Activated CD4-positive, alpha-beta T cell treated with anti-CD3 and anti-CD28 coated beads, Interleukin-2, amount 10 ng/mL, durations not matched to agents 7 days and 5 days (primary cell): ENCODE data around the gene BICD1. TPM values are rescaled to one million over a fixed set of nuclear protein-coding genes. Genes with fewer than 3 reads are reported as not detected.
"Not testable (repeated sequence)": the region's sequence is repeated elsewhere in the genome, so short reads cannot be mapped to it uniquely, and the experiment has no call there.

Source experiments
- CTCF ChIA-PET: fragments of 350-600 bp; sonication (Branson Sonifier 250); formaldehyde crosslinking; loops from one replicate; lab custom pipeline; 2021; ENCODE audit warnings: antibody characterized with exemption; lab: Charles Lee
- POLR2A ChIA-PET: fragments of 350-600 bp; sonication (Branson Sonifier 250); formaldehyde crosslinking; loops from one replicate; lab custom pipeline; 2021; ENCODE audit warnings: antibody characterized with exemption; lab: Charles Lee
- DNase-seq: peaks from one replicate; pipeline ENCODE4 v3.0.0-alpha.2; 2020
- H3K27ac Mint-ChIP-seq: one replicate; pipeline ENCODE4 v1.8.0; 2021; ENCODE audit warnings: mild to moderate bottlenecking, moderate library complexity, mixed read lengths
- H3K27me3 Mint-ChIP-seq: one replicate; pipeline ENCODE4 v1.8.0; 2021; ENCODE audit warnings: mixed read lengths
- H3K36me3 Mint-ChIP-seq: one replicate; pipeline ENCODE4 v1.8.0; 2021; ENCODE audit warnings: low read depth, mixed read lengths
- H3K4me1 Mint-ChIP-seq: one replicate; pipeline ENCODE4 v1.8.0; 2021; ENCODE audit warnings: mixed read lengths
- H3K4me3 Mint-ChIP-seq: one replicate; pipeline ENCODE4 v1.8.0; 2021; ENCODE audit warnings: mild to moderate bottlenecking, moderate library complexity, mixed read lengths
- H3K9me3 Mint-ChIP-seq: one replicate; pipeline ENCODE4 v1.8.0; 2021; ENCODE audit warnings: mixed read lengths
- total RNA-seq, 2 experiments: library from RNA; stranded (reverse); gene quantifications; one replicate each; pipeline ENCODE4 v1.2.3, GENCODE V29; 2021

Gene BICD1
- total RNA-seq, 2 experiments from 2014 or later: 20.2 to 22.4 TPM

GRCh38 chr12:32084017-32084688 is 22.5 kb upstream of the BICD1 start:
- H3K27ac Mint-ChIP-seq: no peak overlapping the region
- H3K36me3 Mint-ChIP-seq: no peaks in the 10 kb centered on the region
- ChIA-PET CTCF (no interaction called here), POLR2A (no interaction called here)
- no peaks in the 10 kb centered on the region for H3K27me3 Mint-ChIP-seq
- peaks cover 2% of the 10 kb centered on the region for H3K9me3 Mint-ChIP-seq
- H3K4me1 Mint-ChIP-seq: no peaks in the 10 kb centered on the region
- no peak for DNase-seq
- H3K4me3 Mint-ChIP-seq: no peak overlapping the region

DNA sequence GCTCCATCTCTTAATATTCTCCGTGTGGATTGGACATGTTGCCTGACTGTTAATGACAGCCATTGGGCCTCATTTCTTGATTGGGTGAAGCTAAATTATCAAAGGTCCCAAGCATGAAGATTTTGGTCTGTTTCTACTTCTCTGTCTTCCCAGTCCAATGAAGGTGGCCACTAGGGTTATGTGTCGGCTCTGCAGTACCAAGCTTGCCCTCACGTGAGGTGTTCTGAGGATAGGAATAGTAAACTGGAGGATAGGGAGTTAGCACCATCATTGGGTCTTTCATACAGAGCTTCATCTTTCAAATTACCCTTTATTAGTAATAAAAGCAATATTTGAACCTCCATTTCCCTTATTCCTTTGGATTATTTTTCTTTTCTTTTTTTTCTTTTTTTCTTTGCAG is 21.9 kb upstream of the BICD1 start:
- no peak for DNase-seq
- no peaks in the 10 kb centered on the region for H3K4me1 Mint-ChIP-seq
- ChIA-PET POLR2A (no interaction called here), CTCF (interaction anchor here (0.6 kb wide), 1 partner anchor 30 kb away, joined by 3 read pairs; no protein-coding TSS in a partner anchor)
- H3K27ac Mint-ChIP-seq: no peak overlapping the region
- H3K27me3 Mint-ChIP-seq: no peaks in the 10 kb centered on the region
- peaks cover 2% of the 10 kb centered on the region for H3K9me3 Mint-ChIP-seq
- no peaks in the 10 kb centered on the region for H3K36me3 Mint-ChIP-seq
- no peak overlapping the region for H3K4me3 Mint-ChIP-seq

- Mint-ChIP-seq H3K4me1 (no peaks in the 10 kb centered on the region), H3K4me3 (no peak overlapping the region), H3K9me3 (peaks cover 2% of the 10 kb centered on the region), H3K36me3 (no peaks in the 10 kb centered on the region), H3K27me3 (no peaks in the 10 kb centered on the region), H3K27ac (no peak overlapping the region)
- no peak for DNase-seq
- POLR2A ChIA-PET: no interaction called here
- CTCF ChIA-PET: interaction anchor here (0.9 kb wide), 2 partner anchors 18 to 32 kb away, joined by 3 read pairs; no protein-coding TSS in a partner anchor
Observed at GRCh38 chr12:32087306-32087705, 19.3 kb upstream of the BICD1 start.

DNA sequence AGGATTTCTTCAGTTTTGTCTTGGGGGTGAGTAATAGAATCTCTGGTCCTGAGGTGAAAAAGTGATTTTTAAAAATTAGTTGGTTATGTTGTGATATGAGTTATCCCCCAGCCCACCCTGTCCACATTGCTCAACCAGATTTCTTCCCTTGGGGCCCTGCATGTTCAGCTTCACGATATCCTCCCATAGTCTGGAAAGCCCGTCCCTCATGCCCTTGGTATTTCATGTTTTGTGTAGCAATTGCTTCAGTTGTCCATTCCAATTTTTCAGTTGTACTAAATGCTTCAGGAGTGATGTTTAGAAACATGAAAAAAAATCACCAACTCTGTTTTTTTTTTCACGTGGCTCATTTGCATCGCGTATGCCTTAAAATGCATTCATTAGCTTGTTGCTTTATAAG is 17.5 kb upstream of the BICD1 start:
- CTCF ChIA-PET: no interaction called here
- H3K4me3 Mint-ChIP-seq: no peak overlapping the region

DNA sequence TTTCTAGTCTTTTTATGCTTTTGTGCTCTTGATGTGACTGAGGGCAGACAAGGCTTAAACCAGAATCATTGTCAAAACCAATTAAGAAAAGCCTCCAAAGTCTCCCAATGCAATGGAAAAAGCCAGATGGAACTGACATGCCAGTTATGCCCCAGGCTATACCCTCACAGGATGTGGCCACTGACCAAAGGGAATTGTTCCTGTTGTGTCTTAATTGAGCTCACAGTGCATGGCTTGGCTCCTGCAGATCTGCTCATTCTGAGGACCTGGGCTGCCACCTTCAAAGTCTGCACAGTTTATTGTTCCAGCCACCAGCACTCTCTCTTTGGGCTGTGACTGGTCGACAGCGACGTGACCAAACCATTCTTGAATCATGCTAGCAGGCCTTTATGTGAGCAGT is 17.1 kb upstream of the BICD1 start:
- no peaks in the 10 kb centered on the region for H3K27me3 Mint-ChIP-seq
- no peak overlapping the region for H3K27ac Mint-ChIP-seq
- no peak for DNase-seq
- ChIA-PET CTCF (no interaction called here), POLR2A (no interaction called here)
- H3K4me3 Mint-ChIP-seq: no peak overlapping the region
- H3K9me3 Mint-ChIP-seq: peaks cover 2% of the 10 kb centered on the region
- H3K36me3 Mint-ChIP-seq: no peaks in the 10 kb centered on the region
- H3K4me1 Mint-ChIP-seq: no peaks in the 10 kb centered on the region

More for the DNA sequence above, 17.5 kb upstream of the BICD1 start:
- POLR2A ChIA-PET: no interaction called here
- Mint-ChIP-seq H3K4me1 (no peaks in the 10 kb centered on the region), H3K9me3 (peaks cover 2% of the 10 kb centered on the region), H3K27ac (no peak overlapping the region), H3K36me3 (no peaks in the 10 kb centered on the region), H3K27me3 (no peaks in the 10 kb centered on the region)
- no peak for DNase-seq

- CTCF ChIA-PET: no interaction called here
- Mint-ChIP-seq H3K27me3 (no peaks in the 10 kb centered on the region), H3K4me3 (no peak overlapping the region), H3K9me3 (peaks cover 2% of the 10 kb centered on the region), H3K4me1 (no peaks in the 10 kb centered on the region), H3K36me3 (no peaks in the 10 kb centered on the region), H3K27ac (no peak overlapping the region)
- DNase-seq: no peak
- POLR2A ChIA-PET: no interaction called here
Observed at GRCh38 chr12:32091696-32092095, 15.0 kb upstream of the BICD1 start.

- CTCF ChIA-PET: no interaction called here
Observed at GRCh38 chr12:32098112-32098511, 8.5 kb upstream of the BICD1 start.

DNA sequence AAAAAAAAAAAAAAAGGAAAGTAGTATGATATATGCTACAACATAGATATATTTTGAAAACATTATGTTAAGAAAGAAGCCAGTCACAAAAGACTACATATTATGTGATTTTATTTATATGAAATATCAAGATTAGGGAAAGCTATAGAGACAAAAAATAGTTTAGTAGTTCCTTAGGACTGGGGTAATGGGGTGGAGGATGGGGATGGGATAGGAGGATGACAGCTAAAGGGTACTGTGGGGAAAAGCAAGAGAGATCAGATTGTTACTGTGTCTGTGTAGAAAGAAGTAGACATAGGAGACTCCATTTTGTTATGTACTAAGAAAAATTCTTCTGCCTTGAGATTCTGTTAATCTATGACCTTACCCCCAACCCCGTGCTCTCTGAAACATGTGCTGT is 7.4 kb upstream of the BICD1 start:
- DNase-seq, H3K27ac Mint-ChIP-seq, H3K4me3 Mint-ChIP-seq, H3K36me3 Mint-ChIP-seq, H3K4me1 Mint-ChIP-seq, H3K9me3 Mint-ChIP-seq, H3K27me3 Mint-ChIP-seq, POLR2A ChIA-PET, CTCF ChIA-PET: not testable (repeated sequence)

More at GRCh38 chr12:32098112-32098511, 8.5 kb upstream of the BICD1 start:
- Mint-ChIP-seq H3K4me3 (no peak overlapping the region), H3K36me3 (no peaks in the 10 kb centered on the region), H3K27me3 (no peaks in the 10 kb centered on the region), H3K27ac (no peak overlapping the region), H3K9me3 (peaks cover 2% of the 10 kb centered on the region), H3K4me1 (peaks cover 1% of the 10 kb centered on the region)
- POLR2A ChIA-PET: no interaction called here
- DNase-seq: no peak

- ChIA-PET CTCF (no interaction called here), POLR2A (no interaction called here)
- H3K27ac Mint-ChIP-seq: no peak overlapping the region
- H3K36me3 Mint-ChIP-seq: no peaks in the 10 kb centered on the region
- H3K27me3 Mint-ChIP-seq: peaks cover 2% of the 10 kb centered on the region
- DNase-seq: no peak
- H3K9me3 Mint-ChIP-seq: peaks cover 2% of the 10 kb centered on the region
- H3K4me1 Mint-ChIP-seq: peaks cover 1% of the 10 kb centered on the region
- H3K4me3 Mint-ChIP-seq: no peak overlapping the region
Observed at GRCh38 chr12:32100361-32100760, 6.3 kb upstream of the BICD1 start.

GRCh38 chr12:32100888-32101287 is 5.8 kb upstream of the BICD1 start:
- Mint-ChIP-seq H3K27me3 (peaks cover 4% of the 10 kb centered on the region), H3K27ac (no peak overlapping the region), H3K9me3 (peaks cover 2% of the 10 kb centered on the region), H3K36me3 (no peaks in the 10 kb centered on the region), H3K4me3 (no peak overlapping the region), H3K4me1 (peaks cover 5% of the 10 kb centered on the region)
- POLR2A ChIA-PET: no interaction called here
- CTCF ChIA-PET: no interaction called here
- no peak for DNase-seq

DNA sequence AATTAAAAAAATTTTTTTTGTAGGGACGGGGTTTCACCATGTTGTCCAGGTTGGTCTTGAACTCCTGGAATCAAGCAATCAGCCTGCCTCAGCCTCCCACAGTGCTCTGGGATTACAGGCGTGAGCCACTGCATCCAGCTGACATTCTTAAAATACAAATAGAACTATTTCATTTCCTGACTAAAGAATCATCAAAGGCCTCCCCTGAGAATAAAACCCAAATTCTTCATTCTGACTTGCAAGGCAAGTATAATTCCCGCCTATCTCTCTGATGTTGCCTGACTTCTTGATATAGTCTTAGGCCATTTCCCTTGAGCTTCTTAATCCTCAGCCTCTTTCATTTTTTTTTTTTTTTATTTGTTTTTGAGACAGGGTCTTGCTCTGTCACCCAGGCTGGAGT is 4.4 kb upstream of the BICD1 start:
- Mint-ChIP-seq H3K4me3 (no peak overlapping the region), H3K9me3 (peaks cover 2% of the 10 kb centered on the region), H3K36me3 (no peaks in the 10 kb centered on the region), H3K4me1 (peaks cover 8% of the 10 kb centered on the region), H3K27me3 (peaks cover 4% of the 10 kb centered on the region), H3K27ac (no peak overlapping the region)
- ChIA-PET CTCF (interaction anchor here (1.3 kb wide), 1 partner anchor 16 kb away, joined by 3 read pairs; no protein-coding TSS in a partner anchor), POLR2A (no interaction called here)
- no peak for DNase-seq

- no peak for DNase-seq
- Mint-ChIP-seq H3K9me3 (peaks cover 2% of the 10 kb centered on the region), H3K4me1 (peaks cover 26% of the 10 kb centered on the region), H3K36me3 (no peaks in the 10 kb centered on the region), H3K27me3 (peaks cover 4% of the 10 kb centered on the region), H3K4me3 (no peak overlapping the region), H3K27ac (peak overlapping the region; percentile 48)
- ChIA-PET POLR2A (no interaction called here), CTCF (no interaction called here)
Observed at GRCh38 chr12:32104572-32105355, 1.9 kb upstream of the BICD1 start.

DNA sequence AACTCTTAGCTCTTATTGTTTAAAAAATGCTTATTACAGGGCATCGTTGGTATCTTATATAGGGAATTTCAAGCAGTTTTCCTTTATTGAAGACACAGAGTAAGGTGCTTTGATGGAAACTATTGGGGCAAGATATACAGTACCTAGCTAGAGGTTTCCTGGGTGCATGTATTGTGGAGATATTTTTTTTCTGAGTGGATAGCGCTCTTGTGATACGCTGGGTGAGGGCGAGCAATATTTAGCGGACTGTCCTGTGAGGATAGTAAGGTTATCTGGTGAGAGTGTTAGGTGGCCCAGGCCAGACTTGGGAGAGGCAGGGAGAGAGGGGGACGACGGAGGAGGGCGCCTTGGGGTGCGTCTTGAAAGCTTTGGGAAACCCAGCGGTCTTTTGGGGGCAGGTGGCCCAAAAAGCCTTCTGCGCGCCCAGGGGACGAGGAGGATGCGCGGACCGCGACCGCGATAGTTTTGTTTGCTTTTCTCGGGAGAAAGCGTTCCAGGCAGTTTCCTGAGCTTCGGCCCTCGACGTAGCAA is 596 bp upstream of the BICD1 start:
- ChIA-PET CTCF (interaction anchor here (0.6 to 1.7 kb wide), 9 partner anchors 9 to 650 kb away, joined by 3 to 8 read pairs (median 3); partner anchors contain the start of gene YARS2), POLR2A (interaction anchor here (0.6 to 0.7 kb wide), 3 partner anchors 22 to 235 kb away, joined by 3 to 4 read pairs (median 4); no protein-coding TSS in a partner anchor)
- Mint-ChIP-seq H3K9me3 (peaks cover 2% of the 10 kb centered on the region), H3K36me3 (no peaks in the 10 kb centered on the region), H3K27ac (peak overlapping the region; percentile 90), H3K4me1 (peaks cover 28% of the 10 kb centered on the region), H3K4me3 (peak overlapping the region; percentile 94), H3K27me3 (peaks cover 4% of the 10 kb centered on the region)
- no peak for DNase-seq
